Non-pigmented ciliary epithelial cell (primary cell): ENCODE data around the gene SLC5A5.

Source experiments
- DNase-seq: peaks from one replicate; pipeline ENCODE4 v3.0.0-alpha.2; 2010; ENCODE audit warnings: low read depth

SLC5A5 gene

GRCh38 chr19:17847538-17848366 is 24.0 kb upstream of the SLC5A5 start, which contains the start of gene JAK3:
Gene JAK3 (minus strand): TSS chr19:17847982. CDS start chr19:17844417, 3,565 bp downstream.
- no peak for DNase-seq

- no peak for DNase-seq
Measured at GRCh38 chr19:17848595-17849292, 23.0 kb upstream of the SLC5A5 start.

DNA sequence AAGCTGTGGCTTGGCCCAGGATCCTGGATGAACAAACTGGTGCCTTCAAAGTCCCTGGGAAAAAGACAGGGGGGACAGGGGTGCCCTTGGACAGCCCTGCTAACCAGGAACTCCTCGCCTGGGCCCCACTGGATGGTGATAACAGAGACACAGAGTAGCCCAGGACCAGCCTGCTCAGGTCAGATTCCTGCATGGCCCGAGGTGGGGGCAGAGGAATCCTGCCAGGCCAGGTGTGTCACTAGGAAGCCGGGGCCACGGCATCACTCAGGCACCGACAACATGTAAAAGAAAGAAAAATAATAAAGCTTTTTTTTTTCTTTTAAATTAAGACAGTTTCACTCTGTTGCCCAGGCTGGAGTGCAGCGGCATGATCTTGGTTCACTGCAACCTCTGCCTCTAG is 17.7 kb upstream of the SLC5A5 start:
- no peak for DNase-seq

- no peak for DNase-seq
Measured at GRCh38 chr19:17855280-17856152, 16.2 kb upstream of the SLC5A5 start.

GRCh38 chr19:17859533-17860330 is 12.0 kb upstream of the SLC5A5 start, which contains the start of gene RPL18A:
Gene RPL18A (plus strand): TSS chr19:17859910. CDS start chr19:17859957, 47 bp downstream.
- DNase-seq, result peak; percentile 98

DNA sequence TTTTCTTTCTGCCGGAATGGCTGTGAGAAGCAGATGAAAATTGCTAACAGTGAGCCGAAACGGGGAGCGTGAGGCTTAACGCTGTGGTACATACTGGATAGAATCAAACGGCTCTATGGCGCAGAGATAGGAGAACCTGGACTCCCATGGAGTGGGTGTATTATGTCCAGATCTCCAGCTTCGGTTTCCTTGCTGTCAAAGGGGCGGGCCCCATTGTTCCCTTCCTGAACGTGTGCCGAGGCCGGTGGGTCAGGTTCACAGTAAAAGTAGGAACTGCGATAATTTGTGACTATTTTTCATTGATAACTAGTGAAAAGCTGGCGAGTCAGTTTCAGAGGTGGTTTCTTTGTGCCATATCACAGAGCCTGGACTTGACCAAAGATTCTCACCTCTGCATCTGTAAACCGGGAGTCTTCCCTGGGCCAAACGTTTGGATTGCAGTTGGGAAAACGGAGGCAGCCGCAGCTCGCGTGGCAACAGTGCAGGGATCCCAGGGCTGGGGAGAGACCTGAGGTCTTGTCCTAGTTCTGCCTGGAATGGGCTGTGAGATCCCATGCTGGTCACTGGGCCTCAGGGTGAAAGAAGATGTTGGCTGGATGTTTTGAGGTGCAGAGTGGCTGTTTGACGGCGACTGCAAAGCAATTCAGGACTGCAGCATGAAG is 11.3 kb upstream of the SLC5A5 start:
- no peak for DNase-seq

GRCh38 chr19:17860993-17861360 is 10.8 kb upstream of the SLC5A5 start:
- no peak for DNase-seq

DNA sequence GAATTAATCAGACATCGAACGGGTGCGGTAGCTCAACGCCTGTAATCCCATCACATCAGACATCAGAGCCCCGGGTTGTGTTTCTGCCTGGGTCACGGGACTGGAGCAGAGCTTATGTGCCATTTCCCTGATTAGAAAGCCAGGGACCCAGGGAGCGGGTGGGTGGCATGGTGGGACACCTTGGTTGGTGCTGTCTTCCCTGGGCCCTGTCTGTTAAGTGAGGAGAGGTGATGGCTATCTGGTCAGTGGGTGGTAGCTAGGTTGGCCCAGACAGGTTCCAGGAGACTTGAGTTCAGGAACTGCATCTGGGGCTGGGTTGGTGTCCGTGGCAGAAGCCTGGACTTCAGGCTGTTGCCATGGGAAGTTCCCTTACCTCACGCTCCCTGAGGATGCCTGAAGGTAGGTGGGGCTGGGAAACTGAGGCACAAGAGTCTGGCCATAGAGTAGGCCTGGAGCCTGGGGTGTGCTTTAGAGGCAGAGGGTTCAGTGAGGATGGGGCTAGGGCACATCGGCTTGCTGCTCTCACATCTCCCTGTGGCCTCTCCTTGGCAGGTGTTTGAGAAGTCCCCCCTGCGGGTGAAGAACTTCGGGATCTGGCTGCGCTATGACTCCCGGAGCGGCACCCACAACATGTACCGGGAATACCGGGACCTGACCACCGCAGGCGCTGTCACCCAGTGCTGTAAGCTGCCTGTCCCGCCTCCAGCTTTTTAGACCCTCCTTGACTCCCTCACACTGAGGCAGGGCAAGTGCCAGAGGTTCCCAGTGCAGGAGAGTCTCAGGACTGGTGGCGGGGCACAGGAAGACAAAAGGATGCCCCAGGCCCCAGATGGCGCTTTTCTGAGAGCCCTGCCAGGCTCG is 10.0 kb upstream of the SLC5A5 start:
- DNase-seq, result no peak

DNA sequence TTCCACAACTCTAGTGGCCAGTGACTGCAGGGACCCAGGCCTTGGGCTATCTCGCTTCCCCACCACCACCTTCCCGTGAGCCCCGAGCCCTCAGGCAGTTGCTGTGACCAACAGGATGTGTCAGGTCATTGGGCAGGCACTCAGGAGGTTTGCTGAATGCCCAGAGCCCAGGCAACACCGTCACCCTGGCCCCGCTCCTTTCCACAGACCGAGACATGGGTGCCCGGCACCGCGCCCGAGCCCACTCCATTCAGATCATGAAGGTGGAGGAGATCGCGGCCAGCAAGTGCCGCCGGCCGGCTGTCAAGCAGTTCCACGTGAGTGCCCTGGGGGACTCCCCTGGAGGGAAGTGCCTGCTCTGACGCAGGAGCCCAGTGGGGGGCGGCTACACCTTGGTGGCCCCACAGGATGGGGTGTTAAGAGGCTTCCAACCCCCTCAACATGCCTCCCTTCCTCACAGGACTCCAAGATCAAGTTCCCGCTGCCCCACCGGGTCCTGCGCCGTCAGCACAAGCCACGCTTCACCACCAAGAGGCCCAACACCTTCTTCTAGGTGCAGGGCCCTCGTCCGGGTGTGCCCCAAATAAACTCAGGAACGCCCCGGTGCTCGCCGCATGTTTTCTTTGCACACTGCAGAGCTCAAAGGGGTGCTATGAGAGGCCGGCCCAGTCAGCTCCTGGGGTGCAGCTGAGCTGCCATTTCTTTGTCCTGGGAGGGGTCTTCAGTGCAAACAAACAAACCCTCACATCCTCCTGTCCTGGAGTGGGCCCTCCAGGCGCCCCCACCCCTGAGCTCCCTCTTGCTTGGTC is 8.8 kb upstream of the SLC5A5 start:
- DNase-seq, result no peak

GRCh38 chr19:17863520-17864182 is 8.1 kb upstream of the SLC5A5 start:
- DNase-seq, result no peak

- DNase-seq, result no peak
Measured at GRCh38 chr19:17865364-17866311, 6.1 kb upstream of the SLC5A5 start.

- no peak for DNase-seq
Measured at GRCh38 chr19:17866312-17866963, 5.3 kb upstream of the SLC5A5 start.

- no peak for DNase-seq
Measured at GRCh38 chr19:17866964-17867486, 4.7 kb upstream of the SLC5A5 start.

- DNase-seq, result no peak
Measured at GRCh38 chr19:17868669-17869068, 3.1 kb upstream of the SLC5A5 start.

DNA sequence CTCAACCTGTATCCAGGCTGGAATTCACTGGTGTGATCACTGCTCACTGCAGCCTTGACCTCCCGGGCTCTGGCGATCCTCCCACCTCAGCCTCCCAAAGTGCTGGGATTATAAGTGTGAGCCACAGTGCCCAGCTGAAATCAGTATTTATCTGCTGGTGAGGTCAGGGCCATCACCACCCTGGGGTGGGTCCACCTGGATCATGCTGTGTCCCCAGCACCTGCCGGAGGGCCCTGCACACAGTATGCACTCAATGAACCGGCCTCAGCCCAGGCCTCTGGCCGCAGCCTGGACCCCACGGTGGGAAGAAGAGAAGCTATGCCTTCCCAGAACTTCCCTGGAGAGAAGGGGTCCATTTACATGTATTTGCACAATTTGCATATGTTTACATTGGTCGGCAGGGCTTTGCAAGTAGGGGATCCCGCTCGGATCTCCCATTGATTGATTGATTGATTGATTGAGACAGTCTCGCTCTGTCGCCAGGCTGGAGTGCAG is 2.6 kb upstream of the SLC5A5 start:
- no peak for DNase-seq
